ENCODE results near the gene JAK1. TPM values are rescaled to one million over a fixed set of nuclear protein-coding genes. Genes with fewer than 3 reads are reported as not detected.
"Not testable (repeated sequence)": the region's sequence is repeated elsewhere in the genome, so short reads cannot be mapped to it uniquely, and the experiment has no call there.

JAK1 gene
- total RNA-seq, 1 donor from 2014 or later, result 332 TPM

- no peak for DNase-seq (ENCODE audit: extremely low read depth, low read depth, low spot score)
Measured at GRCh38 chr1:64950284-64950809, 16.0 kb downstream of the JAK1 start.

GRCh38 chr1:64948905-64949833, 17.2 kb downstream of the JAK1 start:
- no peak for DNase-seq (ENCODE audit: extremely low read depth, low read depth, low spot score)

GRCh38 chr1:64948216-64948615, 18.1 kb downstream of the JAK1 start:
- DNase-seq (ENCODE audit: extremely low read depth, low read depth, low spot score), result no peak

- DNase-seq (ENCODE audit: extremely low read depth, low read depth, low spot score), result no peak
Measured at GRCh38 chr1:64946916-64947315, 19.4 kb downstream of the JAK1 start.

- DNase-seq (ENCODE audit: extremely low read depth, low read depth, low spot score), result no peak
Measured at GRCh38 chr1:64944913-64945312, 21.4 kb downstream of the JAK1 start.

- no peak for DNase-seq (ENCODE audit: extremely low read depth, low read depth, low spot score)
Measured at GRCh38 chr1:64942675-64943074, 23.7 kb downstream of the JAK1 start.

GRCh38 chr1:64942118-64942517, 24.2 kb downstream of the JAK1 start:
- DNase-seq (ENCODE audit: extremely low read depth, low read depth, low spot score), result no peak

- no peak for DNase-seq (ENCODE audit: extremely low read depth, low read depth, low spot score)
Measured at GRCh38 chr1:64941461-64942117, 24.8 kb downstream of the JAK1 start.

GRCh38 chr1:64940025-64940424, 26.3 kb downstream of the JAK1 start:
- no peak for DNase-seq (ENCODE audit: extremely low read depth, low read depth, low spot score)

- no peak for DNase-seq (ENCODE audit: extremely low read depth, low read depth, low spot score)
Measured at GRCh38 chr1:64938991-64939390, 27.4 kb downstream of the JAK1 start.

- no peak for DNase-seq (ENCODE audit: extremely low read depth, low read depth, low spot score)
Measured at GRCh38 chr1:64936956-64937355, 29.4 kb downstream of the JAK1 start.

GRCh38 chr1:64935551-64936155, 30.7 kb downstream of the JAK1 start:
- no peak for DNase-seq (ENCODE audit: extremely low read depth, low read depth, low spot score)

GRCh38 chr1:64934878-64935275, 31.5 kb downstream of the JAK1 start:
- no peak for DNase-seq (ENCODE audit: extremely low read depth, low read depth, low spot score)

- no peak for DNase-seq (ENCODE audit: extremely low read depth, low read depth, low spot score)
Measured at GRCh38 chr1:64934115-64934877, 32.1 kb downstream of the JAK1 start.

GRCh38 chr1:64933296-64934070, 32.9 kb downstream of the JAK1 start:
- peak; percentile 77 for DNase-seq (ENCODE audit: extremely low read depth, low read depth, low spot score)

- DNase-seq (ENCODE audit: extremely low read depth, low read depth, low spot score), result no peak
Measured at GRCh38 chr1:64932962-64933295, 33.4 kb downstream of the JAK1 start.

GRCh38 chr1:64930640-64931039, 35.7 kb downstream of the JAK1 start:
- DNase-seq (ENCODE audit: extremely low read depth, low read depth, low spot score), result not testable (repeated sequence)

- no peak for DNase-seq (ENCODE audit: extremely low read depth, low read depth, low spot score)
Measured at GRCh38 chr1:64929221-64929620, 37.1 kb downstream of the JAK1 start.

- DNase-seq (ENCODE audit: extremely low read depth, low read depth, low spot score), result no peak
Measured at GRCh38 chr1:64928325-64928724, 38.0 kb downstream of the JAK1 start.

- no peak for DNase-seq (ENCODE audit: extremely low read depth, low read depth, low spot score)
Measured at GRCh38 chr1:64925594-64925993, 40.8 kb downstream of the JAK1 start.
